Lung (tissue), 12 donors: Measurements from ENCODE around the gene PRKCQ. TPM values are rescaled to one million over a fixed set of nuclear protein-coding genes. Genes with fewer than 3 reads are reported as not detected.

ENCODE experiments used
- ATAC-seq: fragments of 200-7000 bp; cut with Tn5 transposase; one replicate; pipeline ENCODE4 v1.9.1; 2020; ENCODE audit warnings: moderate number of reproducible peaks; ENCODE audit not compliant: insufficient read depth, low FRiP score
- DNase-seq, 3 donors: peaks; one replicate each; pipeline ENCODE4 v3.0.0-alpha.2; 2013 to 2017
- H3K27ac ChIP-seq, 2 donors: one replicate each; pipeline ENCODE4 v1.5.1; 2013; ENCODE audit warnings: mild to moderate bottlenecking in 2 of 2, moderate library complexity in 2 of 2, control low read depth in 1 of 2, inconsistent platforms in 1 of 2, low read depth in 1 of 2, low read length in 1 of 2
- H3K27me3 ChIP-seq, 3 donors: one replicate each; pipeline ENCODE4 v1.5.1; 2013; ENCODE audit warnings: low read length in 2 of 3; ENCODE audit not compliant: control insufficient read depth in 3 of 3, insufficient read depth in 3 of 3
- H3K36me3 ChIP-seq, 4 donors: one replicate each; pipeline ENCODE4 v1.5.1; 2013; ENCODE audit warnings: low read length in 4 of 4, mild to moderate bottlenecking in 1 of 4, moderate library complexity in 1 of 4; ENCODE audit not compliant: control insufficient read depth in 4 of 4, insufficient read depth in 4 of 4
- H3K4me1 ChIP-seq, 5 donors: one replicate each; pipeline ENCODE4 v1.5.1; 2013; ENCODE audit warnings: low read length in 5 of 5, mild to moderate bottlenecking in 2 of 5, moderate library complexity in 1 of 5; ENCODE audit not compliant: control insufficient read depth in 5 of 5, insufficient read depth in 5 of 5
- H3K4me3 ChIP-seq: one replicate; pipeline ENCODE4 v1.5.1; 2013; ENCODE audit warnings: mild to moderate bottlenecking, control low read depth, moderate library complexity
- H3K9ac ChIP-seq, 2 donors: one replicate each; pipeline ENCODE4 v1.5.1; 2013; ENCODE audit warnings: low read length in 2 of 2, control low read depth in 1 of 2; ENCODE audit not compliant: insufficient read depth in 1 of 2
- H3K9me3 ChIP-seq, 4 donors: one replicate each; pipeline ENCODE4 v1.5.1; 2013; ENCODE audit warnings: low read length in 3 of 4, mild to moderate bottlenecking in 1 of 4, moderate library complexity in 1 of 4; ENCODE audit not compliant: control insufficient read depth in 4 of 4, insufficient read depth in 3 of 4
- CTCF ChIP-seq: IDR thresholded peaks from 2 replicates; pipeline ENCODE4 v1.5.1; 2012; ENCODE audit warnings: mild to moderate bottlenecking; ENCODE audit errors: control extremely low read depth, extremely low read depth
- WGBS, 2 donors: extraction: QIAGEN DNeasy Blood & Tissue Kit; methylation state at CpG; one replicate each; pipeline ENCODE4 v1.1.7; 2013; 5-methylcytosine and 5-hydroxymethylcytosine counted together
- polyA plus RNA-seq, 2 donors: library from polyadenylated mRNA; stranded (reverse); fragments of 200-250 nt; gene quantifications; one replicate each; pipeline ENCODE4 v1.2.1, GENCODE V29; 2013
- total RNA-seq, 2 donors: library from RNA; depleted of rRNA in 1 of 2; stranded (reverse); fragments of >200 nt in 1 of 2; gene quantifications; one replicate each; pipeline ENCODE4 v1.2.1, GENCODE V29; 2014 to 2021
- donor health status: control.
- donor health status: control.
- donor health status: Bipolar disorder and iron deficiency.
- donor health status: healthy.
- donor health status: DM: yes; HTN: yes; CAD: no.

PRKCQ gene
- total and polyA plus RNA-seq, 4 donors: 2.8 to 9.1 (median 7.2) TPM

- Histone ChIP-seq H3K4me3 (no peak overlapping the region), H3K9ac (no peak overlapping the region), H3K9me3 (no peaks in the 10 kb centered on the region), H3K27me3 (no peaks in the 10 kb centered on the region), H3K36me3 (no peaks in the 10 kb centered on the region), H3K27ac (no peak overlapping the region), H3K4me1 (peaks cover 0 to 6% (median 0%) of the 10 kb centered on the region in 5 donors)
- WGBS, 2 donors: 75 to 77% methylated on average over 6 of the region's 6 CpGs
- no peak for DNase-seq
- no peak for ATAC-seq
- no peak for TF ChIP-seq CTCF
Observed at GRCh38 chr10:6563731-6564130, 16.3 kb downstream of the PRKCQ start.

GRCh38 chr10:6563075-6563474 lies 17.0 kb downstream of the PRKCQ start:
- ATAC-seq (no peak), DNase-seq (no peak)
- WGBS, 2 donors: 53 to 55% methylated on average over 7 of the region's 7 CpGs
- no peak for TF ChIP-seq CTCF
- H3K9me3 ChIP-seq: no peaks in the 10 kb centered on the region
- H3K4me1 ChIP-seq: peaks cover 0 to 6% (median 0%) of the 10 kb centered on the region in 5 donors
- peak overlapping the region in 1 of 2 donors; percentile 50 for H3K9ac ChIP-seq
- no peak overlapping the region for H3K27ac ChIP-seq
- H3K27me3 ChIP-seq: no peaks in the 10 kb centered on the region
- no peak overlapping the region for H3K4me3 ChIP-seq
- no peaks in the 10 kb centered on the region for H3K36me3 ChIP-seq

GRCh38 chr10:6562221-6562620 lies 17.9 kb downstream of the PRKCQ start:
- no peak overlapping the region for H3K4me3 ChIP-seq
- no peak overlapping the region for H3K27ac ChIP-seq
- no peaks in the 10 kb centered on the region for H3K36me3 ChIP-seq
- no peaks in the 10 kb centered on the region for H3K27me3 ChIP-seq
- ATAC-seq: no peak
- no peak for TF ChIP-seq CTCF
- peaks cover 0 to 6% (median 0%) of the 10 kb centered on the region in 5 donors for H3K4me1 ChIP-seq
- DNase-seq: no peak
- no peaks in the 10 kb centered on the region for H3K9me3 ChIP-seq
- WGBS, 2 donors: 49 to 64% methylated on average over 7 of the region's 7 CpGs
- H3K9ac ChIP-seq: no peak overlapping the region

- Histone ChIP-seq H3K27me3 (no peaks in the 10 kb centered on the region), H3K36me3 (no peaks in the 10 kb centered on the region), H3K4me3 (no peak overlapping the region), H3K9me3 (no peaks in the 10 kb centered on the region), H3K27ac (no peak overlapping the region), H3K9ac (no peak overlapping the region), H3K4me1 (peaks cover 0 to 6% (median 0%) of the 10 kb centered on the region in 5 donors)
- TF ChIP-seq CTCF: no peak
- DNase-seq (no peak), ATAC-seq (no peak)
- 40 to 61% methylated on average over 4 of the region's 4 CpGs for WGBS, 2 donors
Observed at GRCh38 chr10:6561552-6561951, 18.5 kb downstream of the PRKCQ start.
